H1 (cell line): ENCODE results near the gene UBE2E2. TPM values are rescaled to one million over a fixed set of nuclear protein-coding genes. Genes with fewer than 3 reads are reported as not detected.

Experiments
- CTCF ChIA-PET: fragments of 300-600 bp; sonication (Branson Sonifier 250); formaldehyde crosslinking; loops from one replicate; lab custom pipeline; 2021; ENCODE audit not compliant: partially characterized antibody; lab: Charles Lee
- POLR2A ChIA-PET: fragments of 300-600 bp; sonication (Branson Sonifier 250); formaldehyde crosslinking; loops from one replicate; lab custom pipeline; 2021; ENCODE audit warnings: inconsistent platforms; ENCODE audit not compliant: partially characterized antibody; lab: Charles Lee
- DNase-seq, 2 experiments: peaks; one replicate each; pipeline versions ENCODE4 v3.0.0 to v3.0.0-alpha.2; 2010 to 2022; ENCODE audit warnings: low spot score in 2 of 2, low read depth in 1 of 2, mixed read lengths in 1 of 2
- FAIRE-seq: peaks from 2 replicates; lab custom pipeline; 2011; peaks lifted over from hg19 to GRCh38; lab: Jason Lieb, UNC
- H2AFZ ChIP-seq: 2 replicates; pipeline ENCODE4 v1.8.1; 2012; ENCODE audit warnings: low read length, inconsistent platforms
- H2AK5ac ChIP-seq: 2 replicates; pipeline ENCODE4 v1.6.1; 2013; ENCODE audit warnings: low read depth, low read length
- H2BK120ac ChIP-seq: replicated peaks from 2 replicates; pipeline ENCODE3; 2013; ENCODE audit warnings: low read depth, low read length, inconsistent platforms
- H2BK12ac ChIP-seq: 2 replicates; pipeline ENCODE4 v1.6.1; 2013; ENCODE audit warnings: low read depth, low read length
- H2BK15ac ChIP-seq: 2 replicates; pipeline ENCODE4 v1.6.1; 2013; ENCODE audit warnings: low read length
- H2BK20ac ChIP-seq: 2 replicates; pipeline ENCODE4 v1.6.1; 2013; ENCODE audit warnings: low read length
- H2BK5ac ChIP-seq: 2 replicates; pipeline ENCODE4 v1.6.1; 2013; ENCODE audit warnings: low read depth, low read length
- H3K14ac ChIP-seq: 2 replicates; pipeline ENCODE4 v1.6.1; 2013; ENCODE audit warnings: inconsistent platforms; ENCODE audit not compliant: insufficient read length
- H3K18ac ChIP-seq: 2 replicates; pipeline ENCODE4 v1.6.1; 2013; ENCODE audit warnings: low read length; ENCODE audit errors: extremely low read depth
- H3K23ac ChIP-seq: 2 replicates; pipeline ENCODE4 v1.6.1; 2013; ENCODE audit warnings: inconsistent platforms; ENCODE audit not compliant: insufficient read length
- H3K23me2 ChIP-seq: 2 replicates; pipeline ENCODE4 v1.6.1; 2013; ENCODE audit warnings: low read depth, low read length
- H3K27ac ChIP-seq: 2 replicates; pipeline ENCODE4 v1.6.1; 2011; ENCODE audit warnings: low read depth, low read length, inconsistent platforms
- H3K27me3 ChIP-seq, 4 experiments: replicated peaks in 1 of 4; 1 replicate in 1 of 4; 2 replicates in 3 of 4; pipeline versions ENCODE4 v1.6.1 to v1.8.1; 2011 to 2013; ENCODE audit warnings: low read length in 3 of 4, mild to moderate bottlenecking in 3 of 4, inconsistent platforms in 2 of 4, mixed read lengths in 2 of 4, moderate library complexity in 1 of 4; ENCODE audit not compliant: control insufficient read depth in 3 of 4, insufficient read depth in 3 of 4; ENCODE audit errors: extremely low read depth in 1 of 4
- H3K36me3 ChIP-seq, 4 experiments: 2 replicates each; pipeline versions ENCODE4 v1.6.1 to v1.8.1; 2011 to 2013; ENCODE audit warnings: mild to moderate bottlenecking in 4 of 4, low read length in 3 of 4, moderate library complexity in 2 of 4, control low read depth in 1 of 4, inconsistent platforms in 1 of 4; ENCODE audit not compliant: insufficient read depth in 4 of 4, control insufficient read depth in 2 of 4
- H3K4ac ChIP-seq: replicated peaks from 2 replicates; pipeline ENCODE3; 2013; ENCODE audit warnings: low read length, low read depth, mixed read lengths, inconsistent platforms; ENCODE audit not compliant: insufficient read length
- H3K4me1 ChIP-seq, 4 experiments: replicated peaks in 1 of 4; 1 replicate in 1 of 4; 2 replicates in 3 of 4; pipeline versions ENCODE4 v1.6.1 to v1.8.1; 2011 to 2013; ENCODE audit warnings: low read length in 3 of 4, inconsistent platforms in 2 of 4, mixed read lengths in 1 of 4; ENCODE audit not compliant: insufficient read depth in 4 of 4, control insufficient read depth in 3 of 4
- H3K4me2 ChIP-seq, 2 experiments: 2 replicates each; pipeline versions ENCODE4 v1.6.1 to v1.8.1; 2011 to 2013; ENCODE audit warnings: low read depth in 2 of 2, low read length in 2 of 2, control low read depth in 1 of 2, inconsistent platforms in 1 of 2, mild to moderate bottlenecking in 1 of 2; ENCODE audit not compliant: insufficient read depth in 1 of 2
- H3K4me3 ChIP-seq, 4 experiments: fragments of 200-600, 300-600 bp in 1 of 4; sonication (generic), shearing (Covaris generic), sonication (Bioruptor Twin) in 1 of 4; 2 replicates each; pipeline versions ENCODE4 v1.5.1 to v1.8.1; 2011 to 2016; ENCODE audit warnings: low read length in 4 of 4, low read depth in 3 of 4, control low read depth in 2 of 4, inconsistent platforms in 2 of 4, mild to moderate bottlenecking in 2 of 4, mixed read lengths in 1 of 4, moderate library complexity in 1 of 4; ENCODE audit not compliant: insufficient read depth in 2 of 4; ENCODE audit errors: extremely low read depth in 1 of 4
- H3K56ac ChIP-seq: replicated peaks from 2 replicates; pipeline ENCODE3; 2013; ENCODE audit warnings: low read depth, mild to moderate bottlenecking, mixed read lengths, low read length, inconsistent platforms; ENCODE audit not compliant: insufficient read length
- H3K79me1 ChIP-seq: 2 replicates; pipeline ENCODE4 v1.6.1; 2013; ENCODE audit warnings: low read depth, low read length, control low read depth
- H3K79me2 ChIP-seq, 2 experiments: 2 replicates each; pipeline versions ENCODE4 v1.6.1 to v1.8.1; 2012 to 2013; ENCODE audit warnings: low read length in 2 of 2, mild to moderate bottlenecking in 2 of 2, inconsistent platforms in 1 of 2; ENCODE audit not compliant: insufficient read depth in 2 of 2, control insufficient read depth in 1 of 2
- H3K9ac ChIP-seq, 4 experiments: replicated peaks in 1 of 4; 1 replicate in 1 of 4; 2 replicates in 3 of 4; pipeline versions ENCODE4 v1.6.1 to v1.8.1; 2011 to 2013; ENCODE audit warnings: low read depth in 3 of 4, low read length in 3 of 4, control low read depth in 2 of 4, mild to moderate bottlenecking in 2 of 4, moderate library complexity in 2 of 4, inconsistent platforms in 1 of 4; ENCODE audit errors: extremely low read depth in 1 of 4
- H3K9me3 ChIP-seq, 2 experiments: 2 replicates each; pipeline versions ENCODE4 v1.6.1 to v1.8.1; 2012 to 2013; ENCODE audit warnings: mild to moderate bottlenecking in 2 of 2, moderate library complexity in 2 of 2, control low read depth in 1 of 2, inconsistent platforms in 1 of 2, low read depth in 1 of 2, low read length in 1 of 2, mixed read lengths in 1 of 2; ENCODE audit not compliant: insufficient read depth in 2 of 2
- H4K20me1 ChIP-seq, 2 experiments: replicated peaks in 1 of 2; 2 replicates each; pipeline versions ENCODE3 to v1.8.1; 2011 to 2013; ENCODE audit warnings: inconsistent platforms in 2 of 2, low read length in 2 of 2, mild to moderate bottlenecking in 1 of 2; ENCODE audit not compliant: insufficient read depth in 2 of 2, control insufficient read depth in 1 of 2
- H4K5ac ChIP-seq: 2 replicates; pipeline ENCODE4 v1.6.1; 2013; ENCODE audit warnings: low read length, low read depth, mixed read lengths, inconsistent platforms; ENCODE audit not compliant: insufficient read length
- H4K8ac ChIP-seq: 2 replicates; pipeline ENCODE4 v1.8.0; 2013; ENCODE audit warnings: mild to moderate bottlenecking, moderate library complexity, low read length, inconsistent platforms; ENCODE audit not compliant: insufficient read depth; ENCODE audit errors: extremely low read depth
- H4K91ac ChIP-seq: replicated peaks from 2 replicates; pipeline ENCODE3; 2013; ENCODE audit warnings: low read length, mixed read lengths, inconsistent platforms; ENCODE audit not compliant: insufficient read length
- CBX5 ChIP-seq: fragments of 300-800, 300-1000 bp; sonication (generic); IDR thresholded peaks from 2 replicates; pipeline ENCODE4 v1.7.1; 2016; ENCODE audit warnings: antibody characterized with exemption, low read length, low read depth
- CEBPB ChIP-seq: IDR thresholded peaks from 2 replicates; pipeline ENCODE4 v1.6.1; 2012; ENCODE audit warnings: low read depth, low read length
- EGR1 ChIP-seq: IDR thresholded peaks from 2 replicates; pipeline ENCODE4 v1.6.1; 2011; ENCODE audit warnings: low read depth, low read length, borderline replicate concordance
- KDM5A ChIP-seq: fragments of 200-600 bp; IDR thresholded peaks from 2 replicates; pipeline ENCODE4 v1.7.1; 2012; ENCODE audit warnings: mild to moderate bottlenecking, low read length, inconsistent platforms, mixed read lengths
- MAX ChIP-seq: IDR thresholded peaks from 2 replicates; pipeline ENCODE4 v1.6.1; 2012; ENCODE audit warnings: inconsistent platforms
- NANOG ChIP-seq: IDR thresholded peaks from 2 replicates; pipeline ENCODE4 v1.6.1; 2011; ENCODE audit warnings: low read length, low read depth, mild to moderate bottlenecking, inconsistent platforms; ENCODE audit not compliant: insufficient read depth, poor library complexity, severe bottlenecking
- RFX5 ChIP-seq: IDR thresholded peaks from 2 replicates; pipeline ENCODE4 v1.6.1; 2011; ENCODE audit warnings: low read depth, low read length, improper control_type of control experiment, borderline replicate concordance
- polyA plus RNA-seq, 7 experiments: library from polyadenylated mRNA; depleted of rRNA in 3 of 7; stranded (reverse) in 5 of 7; unstranded in 2 of 7; fragments of >200 nt in 5 of 7; fragments of 200-250 nt in 2 of 7; gene quantifications; 1 replicate in 5 of 7; 2 replicates in 1 of 7; 4 replicates in 1 of 7; pipeline versions ENCODE4 v1.2.1 to v1.2.3, GENCODE V29; 2011 to 2013; ENCODE audit warnings: missing spikeins in 2 of 7, mixed read lengths in 2 of 7
- total RNA-seq: library from RNA; stranded (reverse); fragmentation: NEBNext Ultra II Directional; extraction: Animal tissue kit (Norgen Biotek cat#: 25700); gene quantifications from 2 replicates; pipeline ENCODE4 v1.2.1, GENCODE V29; 2021

The UBE2E2 gene
- total and polyA plus RNA-seq, 2 of the 8 experiments (the other 6 are each of a cell fraction or from before 2014, with no cell fraction given) = 57.6 to 70.6 TPM

GRCh38 chr3:23294770-23295387 is 91.8 kb downstream of the UBE2E2 start:
- Histone ChIP-seq H4K91ac (no peak overlapping the region), H3K23ac (no peak overlapping the region)
- TF ChIP-seq RFX5 (no peak), NANOG (no peak), MAX (no peak), KDM5A (no peak), EGR1 (no peak), CBX5 (no peak), CEBPB (no peak)
- TF ChIP-seq, all 59 proteins: peak for 0
- peaks cover 0 to 20% of the 10 kb centered on the region in 2 experiments; a peak in 2 of 4 replicates for H3K79me2 ChIP-seq
- H3K4me1 ChIP-seq = no peaks in the 10 kb centered on the region
- no peak overlapping the region for H2BK20ac ChIP-seq
- H3K4me3 ChIP-seq = no peak overlapping the region
- H2BK12ac ChIP-seq = no peak overlapping the region
- H3K27me3 ChIP-seq = no peaks in the 10 kb centered on the region
- no peaks in the 10 kb centered on the region for H3K23me2 ChIP-seq
- no peak for FAIRE-seq
- H3K56ac ChIP-seq = no peak overlapping the region
- DNase-seq = no peak
- no peak overlapping the region for H3K9ac ChIP-seq
- no peak overlapping the region for H3K18ac ChIP-seq
- no peaks in the 10 kb centered on the region for H3K36me3 ChIP-seq
- H3K14ac ChIP-seq = no peak overlapping the region
- no peak overlapping the region for H4K8ac ChIP-seq
- no peak overlapping the region for H3K4me2 ChIP-seq
- no peaks in the 10 kb centered on the region for H3K9me3 ChIP-seq
- no peak overlapping the region for H2AFZ ChIP-seq
- no peak overlapping the region for H2BK5ac ChIP-seq
- no peak overlapping the region for H3K27ac ChIP-seq
- CTCF ChIA-PET = no interaction called here
- H2BK120ac ChIP-seq = no peak overlapping the region
- POLR2A ChIA-PET = no interaction called here
- H4K5ac ChIP-seq = no peak overlapping the region
- H3K79me1 ChIP-seq = no peaks in the 10 kb centered on the region
- no peak overlapping the region for H2BK15ac ChIP-seq
- no peaks in the 10 kb centered on the region for H4K20me1 ChIP-seq
- no peak overlapping the region for H2AK5ac ChIP-seq
- H3K4ac ChIP-seq = no peak overlapping the region
